GM13977 (cell line): Measurements from ENCODE around the gene NPAS4.

Experiments used
- DNase-seq: peaks from one replicate; pipeline ENCODE4 v3.0.0; 2012; ENCODE audit warnings: low spot score
- CTCF ChIP-seq: IDR thresholded peaks from 2 replicates; pipeline ENCODE4 v1.5.1; 2012; ENCODE audit warnings: mild to moderate bottlenecking, control low read depth; ENCODE audit not compliant: insufficient read depth; ENCODE audit errors: extremely low read depth, missing control alignments
- in situ Hi-C: fragments of 300-500 bp; cut with MboI; formaldehyde crosslinking; loops from one replicate; pipeline ENCODE4 v1.12.0; 2022; ENCODE audit warnings: low sequenced_read_pairs, low pct_unique_long_range_greater_than_20kb, mixed read lengths, inconsistent platforms; ENCODE audit not compliant: unreplicated experiment

The NPAS4 gene

GRCh38 chr11:66388780-66389386, 32.0 kb upstream of the NPAS4 start:
- peak; percentile 78 for TF ChIP-seq CTCF
- in situ Hi-C loops, result no loop called here
- peak; percentile 59 for DNase-seq

GRCh38 chr11:66391322-66391721, 29.5 kb upstream of the NPAS4 start:
- in situ Hi-C loops, result no loop called here
- DNase-seq, result peak; percentile 20
- no peak for TF ChIP-seq CTCF

- no peak for DNase-seq
- no peak for TF ChIP-seq CTCF
- in situ Hi-C loops, result no loop called here
Observed at GRCh38 chr11:66393954-66394353, 26.9 kb upstream of the NPAS4 start.

- no peak for DNase-seq
- in situ Hi-C loops, result loop anchor here (10.0 to 25.0 kb wide), 2 partner anchors 67 to 280 kb away; partner anchors contain the start of gene RBM4B
- TF ChIP-seq CTCF, result no peak
Observed at GRCh38 chr11:66407651-66408050, 13.2 kb upstream of the NPAS4 start.

- in situ Hi-C loops, result loop anchor here (10.0 to 25.0 kb wide), 2 partner anchors 66 to 279 kb away; partner anchors contain the start of gene RBM4B
- TF ChIP-seq CTCF, result peak; percentile 100
- peak; percentile 97 for DNase-seq
Observed at GRCh38 chr11:66408488-66409214, 12.2 kb upstream of the NPAS4 start.

- no peak for TF ChIP-seq CTCF
- no peak for DNase-seq
- in situ Hi-C loops, result loop anchor here (10.0 to 25.0 kb wide), 2 partner anchors 66 to 278 kb away; partner anchors contain the start of gene RBM4B
Observed at GRCh38 chr11:66409226-66409625, 11.6 kb upstream of the NPAS4 start.
